RCC 7860 (cell line): ENCODE data around the gene PLCH2.

Experiments used
- DNase-seq: peaks from one replicate; pipeline ENCODE4 v3.0.0-alpha.2; 2015; ENCODE audit warnings: low spot score
- FAIRE-seq: peaks from 2 replicates; lab custom pipeline; 2012; peaks lifted over from hg19 to GRCh38; lab: Jason Lieb, UNC

PLCH2 gene

GRCh38 chr1:2526824-2527555, 50.9 kb downstream of the PLCH2 start:
- FAIRE-seq (no peak), DNase-seq (peak; percentile 13)

DNA sequence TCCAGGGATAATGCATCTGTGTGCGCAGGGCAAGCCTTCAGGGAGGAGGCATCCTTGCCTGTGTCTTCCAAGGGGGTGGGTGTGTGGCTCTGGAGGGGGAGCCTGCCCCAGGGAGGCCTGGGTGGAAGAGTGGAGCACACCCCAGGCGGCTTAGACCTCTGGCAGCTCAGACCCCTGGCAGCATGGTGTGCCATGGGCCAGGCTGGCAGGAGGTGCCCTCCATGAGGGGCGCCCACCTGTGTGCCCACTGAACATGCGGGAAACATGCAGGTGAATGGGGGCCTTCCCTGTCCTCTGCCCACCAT, 51.4 kb downstream of the PLCH2 start:
- FAIRE-seq = no peak
- DNase-seq = no peak

DNA sequence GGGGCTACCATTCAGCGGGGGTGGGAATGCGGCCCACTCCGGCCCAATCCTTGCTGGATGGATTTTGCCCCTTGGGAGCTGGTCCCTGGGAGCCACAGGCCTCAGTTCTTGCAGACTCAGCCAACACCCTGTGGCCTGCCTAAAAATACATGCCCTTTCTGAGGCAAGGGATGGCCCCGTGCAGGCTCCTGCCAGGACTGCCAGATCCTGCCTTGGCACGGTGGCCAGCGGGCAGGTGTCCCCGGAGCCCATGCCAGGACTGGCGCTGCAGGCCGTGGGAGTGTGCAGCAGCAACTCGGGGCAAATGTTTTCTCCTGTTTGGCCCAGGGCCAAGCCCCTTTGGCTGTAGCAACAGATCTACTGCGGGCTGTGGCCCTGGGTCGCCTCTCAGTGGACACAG, 51.9 kb downstream of the PLCH2 start:
- no peak for FAIRE-seq
- no peak for DNase-seq

GRCh38 chr1:2528611-2528965, 52.5 kb downstream of the PLCH2 start:
- FAIRE-seq (no peak), DNase-seq (no peak)

DNA sequence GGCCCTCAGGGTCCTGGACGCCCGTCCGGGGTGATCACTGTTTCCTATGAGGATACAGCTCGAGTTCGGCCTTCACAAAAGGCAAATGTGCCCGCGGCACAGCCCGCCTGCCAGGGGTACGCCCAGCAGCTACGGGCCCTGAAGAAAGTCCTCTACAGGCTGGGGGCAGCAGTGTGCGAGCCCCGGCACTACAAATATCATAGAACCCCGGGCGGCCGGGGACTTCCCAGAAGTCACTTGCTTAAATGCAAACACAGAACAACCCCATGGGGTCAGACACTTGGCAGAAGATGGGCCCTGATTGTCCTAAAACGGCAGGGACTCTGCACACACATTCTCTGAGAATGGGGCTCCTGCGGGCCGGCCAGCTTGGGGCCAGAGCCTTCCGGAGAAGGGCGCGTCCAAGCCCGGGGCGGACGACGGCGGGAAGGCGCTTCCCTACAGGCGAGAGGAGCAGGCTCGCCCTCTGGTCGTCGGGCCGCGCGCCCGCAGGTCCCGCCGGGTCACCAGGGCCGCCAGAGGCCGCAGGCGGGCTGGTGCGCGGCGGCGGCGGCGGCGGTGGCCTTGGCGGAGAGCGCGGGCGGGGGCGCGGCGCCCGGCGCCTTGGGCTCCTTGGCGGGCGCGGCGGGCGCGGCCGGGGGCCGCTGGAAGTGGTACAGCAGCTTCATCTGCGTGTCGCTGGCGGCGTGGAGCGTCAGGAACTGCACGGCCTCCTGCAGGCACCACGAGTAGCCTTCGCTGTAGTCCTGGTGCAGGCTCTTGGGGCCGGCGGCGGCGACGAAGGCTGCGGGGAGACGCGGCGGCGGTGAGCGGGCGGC, 53.1 kb downstream of the PLCH2 start:
- no peak for DNase-seq
- no peak for FAIRE-seq

- FAIRE-seq (no peak), DNase-seq (no peak)
Measured at GRCh38 chr1:2529784-2530512, 53.9 kb downstream of the PLCH2 start, which contains the start of gene HES5. Gene HES5, minus strand, starts transcription at chr1:2530263. Its CDS starts 99 bp downstream, at chr1:2530164.

GRCh38 chr1:2530513-2531361, 54.6 kb downstream of the PLCH2 start:
- DNase-seq (no peak), FAIRE-seq (no peak)

- FAIRE-seq = no peak
- DNase-seq = no peak
Measured at GRCh38 chr1:2532485-2533160, 56.5 kb downstream of the PLCH2 start.

GRCh38 chr1:2533365-2533764, 57.3 kb downstream of the PLCH2 start:
- no peak for FAIRE-seq

DNA sequence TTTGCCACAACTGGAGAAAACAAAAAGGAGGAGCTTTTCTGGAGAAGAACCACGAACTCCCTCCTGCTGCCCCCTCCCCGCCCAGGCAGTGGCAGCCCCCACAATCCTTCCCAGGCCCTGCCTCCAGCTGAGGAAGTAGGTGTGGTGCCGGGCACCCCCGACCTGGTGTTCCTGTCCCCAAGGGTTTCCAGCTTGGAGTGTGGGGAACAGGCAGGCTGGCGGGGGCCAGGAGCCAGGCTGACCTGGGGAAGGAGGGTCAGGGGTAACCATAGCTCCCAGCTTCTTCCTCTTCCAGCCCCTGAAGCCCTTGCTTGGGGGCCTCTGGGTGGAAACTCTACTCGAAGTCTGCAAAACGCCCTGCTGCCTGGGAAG, 58.2 kb downstream of the PLCH2 start:
- DNase-seq (no peak), FAIRE-seq (no peak)

More at GRCh38 chr1:2533365-2533764, 57.3 kb downstream of the PLCH2 start:
- no peak for DNase-seq

DNA sequence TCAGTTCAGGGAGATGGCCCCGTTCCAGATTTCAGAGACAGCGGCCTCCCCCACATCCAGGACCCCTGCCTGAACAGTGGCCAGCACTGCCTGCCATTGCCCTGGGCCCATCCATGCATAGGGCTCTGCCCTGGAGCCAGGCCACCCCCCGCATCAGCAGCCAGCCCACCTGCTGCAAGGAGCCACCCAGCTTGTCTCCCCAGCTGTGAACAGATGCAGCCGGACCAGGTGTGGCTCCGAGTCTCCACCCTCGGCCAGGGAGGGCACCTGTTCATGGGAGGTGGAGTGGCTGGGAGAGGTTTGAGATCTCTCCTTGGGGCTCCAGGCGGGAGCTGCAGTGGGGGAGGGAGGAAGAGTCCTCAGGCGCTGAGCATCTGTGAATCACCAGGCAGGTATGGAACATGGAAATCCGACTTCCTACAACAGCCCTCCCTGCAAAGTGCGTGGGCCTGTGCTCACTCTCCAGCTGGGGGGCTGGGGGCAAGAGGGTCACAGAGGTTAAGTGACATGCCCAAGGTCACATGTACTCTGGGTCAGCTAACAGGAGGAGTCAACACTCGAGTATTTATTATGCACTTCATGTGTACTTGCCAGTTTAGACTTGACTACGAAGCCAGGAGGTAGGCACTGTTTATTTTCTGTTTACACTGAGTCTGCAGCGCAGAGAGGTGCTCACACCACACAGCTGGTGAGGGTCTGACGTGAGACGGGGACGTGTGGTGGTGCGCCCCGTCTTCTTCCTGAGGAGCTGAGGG, 58.8 kb downstream of the PLCH2 start:
- DNase-seq (peak; percentile 24), FAIRE-seq (no peak)

DNA sequence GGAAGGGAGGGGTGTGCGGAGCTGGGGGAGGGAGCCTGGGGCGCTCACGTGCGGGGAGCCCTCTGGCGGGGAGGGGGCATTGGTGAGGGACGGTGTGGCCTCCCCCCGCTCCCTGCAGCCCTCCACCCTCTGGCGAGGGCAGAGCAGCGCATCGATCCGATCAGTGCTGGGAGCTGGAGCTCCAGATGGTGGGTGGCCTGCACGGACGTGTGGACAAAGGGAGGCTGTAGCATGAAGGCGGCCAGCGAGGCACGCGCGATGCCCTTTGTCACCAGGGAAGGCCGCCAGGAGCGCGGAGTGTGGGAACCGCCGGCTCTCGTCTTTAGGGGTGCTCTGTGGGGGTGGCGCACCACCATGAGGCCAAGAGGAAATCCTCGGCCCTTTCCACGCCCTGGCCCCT, 59.4 kb downstream of the PLCH2 start:
- DNase-seq (no peak), FAIRE-seq (no peak)

DNA sequence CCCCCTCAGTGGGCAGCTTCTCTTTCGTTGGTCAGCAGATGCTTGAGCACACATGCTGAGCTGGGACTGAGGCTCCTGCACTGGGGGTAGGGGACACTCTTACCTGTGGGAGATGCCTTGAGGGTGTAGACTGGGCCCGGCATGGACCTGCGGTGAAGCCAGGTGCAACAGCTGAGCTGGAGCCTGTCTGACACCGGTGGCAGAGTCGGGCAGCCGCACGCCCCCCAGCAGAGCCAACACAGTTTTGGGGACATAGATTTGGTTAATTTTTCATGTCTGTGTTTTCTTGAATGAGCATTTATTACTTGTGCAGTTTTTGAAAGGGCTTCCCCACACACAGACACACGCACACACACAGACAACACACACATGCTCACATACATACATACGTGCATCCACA, 59.9 kb downstream of the PLCH2 start:
- FAIRE-seq (no peak), DNase-seq (no peak)

DNA sequence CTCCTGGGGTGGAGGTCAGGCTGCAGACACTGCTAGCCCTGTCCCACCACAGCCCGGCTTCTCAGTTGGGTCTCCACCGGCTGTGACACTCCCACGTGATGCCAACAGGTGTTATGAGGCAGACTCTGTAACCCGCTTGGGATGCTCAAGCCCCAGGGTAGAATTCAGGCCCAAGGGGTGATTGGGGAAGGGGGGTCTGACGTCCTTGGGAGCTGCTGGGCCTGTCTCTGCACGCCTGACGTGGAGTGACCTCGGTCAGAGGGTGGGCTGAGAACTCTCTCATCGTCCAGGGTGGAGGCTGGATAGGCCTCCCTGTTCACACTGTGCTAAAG, 61.7 kb downstream of the PLCH2 start:
- DNase-seq = no peak
- FAIRE-seq = no peak

DNA sequence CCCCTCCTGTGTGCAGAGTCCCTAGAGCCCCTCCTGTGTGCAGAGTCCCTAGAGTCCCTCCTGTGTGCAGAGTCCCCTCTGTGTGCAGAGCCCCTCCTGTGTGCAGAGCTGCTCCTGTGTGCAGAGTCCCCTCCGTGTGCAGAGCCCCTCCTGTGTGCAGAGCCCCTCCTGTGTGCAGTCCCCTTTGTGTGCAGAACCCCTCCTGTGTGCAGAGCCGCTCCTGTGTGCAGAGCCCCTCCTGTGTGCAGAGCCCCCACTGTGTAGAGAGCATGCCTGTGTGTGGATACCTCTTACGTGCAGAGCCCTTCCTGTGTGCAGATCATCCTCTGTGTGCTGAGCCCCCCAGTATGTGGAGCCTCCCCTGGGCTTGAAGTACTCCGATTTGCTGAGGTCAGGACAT, 62.3 kb downstream of the PLCH2 start:
- DNase-seq = no peak
- FAIRE-seq = no peak

- no peak for FAIRE-seq
- no peak for DNase-seq
Measured at GRCh38 chr1:2538872-2539271, 62.8 kb downstream of the PLCH2 start.

DNA sequence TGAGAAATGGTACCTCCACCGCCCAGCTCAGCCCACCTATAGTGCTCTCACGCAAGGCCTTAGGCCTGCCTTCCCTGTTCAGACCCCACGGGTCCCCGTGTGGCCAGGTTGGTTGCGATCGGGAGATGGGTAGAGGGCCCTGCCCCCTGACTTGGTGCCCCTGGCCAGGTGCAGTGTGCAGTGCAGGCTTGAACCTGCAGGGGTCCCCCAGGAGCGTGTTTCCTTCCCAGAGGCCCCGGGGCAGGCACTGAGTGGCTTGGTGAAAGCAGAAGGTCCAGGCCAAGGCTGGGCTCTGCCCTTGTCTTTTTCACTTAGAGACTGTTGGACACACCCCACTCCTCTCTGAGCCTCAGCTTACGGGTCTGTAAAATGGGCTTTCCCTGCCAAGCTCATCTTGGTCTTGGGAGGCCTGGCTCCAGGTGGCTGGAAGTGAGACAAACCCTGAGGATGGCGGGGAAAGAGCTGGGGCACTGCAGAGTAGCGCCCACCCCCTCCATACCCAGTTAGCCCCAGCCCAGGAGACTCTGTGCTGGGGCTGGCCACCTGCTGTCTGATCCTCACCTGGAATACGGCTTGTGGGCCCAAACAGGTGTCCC, 63.3 kb downstream of the PLCH2 start:
- DNase-seq (no peak), FAIRE-seq (no peak)

DNA sequence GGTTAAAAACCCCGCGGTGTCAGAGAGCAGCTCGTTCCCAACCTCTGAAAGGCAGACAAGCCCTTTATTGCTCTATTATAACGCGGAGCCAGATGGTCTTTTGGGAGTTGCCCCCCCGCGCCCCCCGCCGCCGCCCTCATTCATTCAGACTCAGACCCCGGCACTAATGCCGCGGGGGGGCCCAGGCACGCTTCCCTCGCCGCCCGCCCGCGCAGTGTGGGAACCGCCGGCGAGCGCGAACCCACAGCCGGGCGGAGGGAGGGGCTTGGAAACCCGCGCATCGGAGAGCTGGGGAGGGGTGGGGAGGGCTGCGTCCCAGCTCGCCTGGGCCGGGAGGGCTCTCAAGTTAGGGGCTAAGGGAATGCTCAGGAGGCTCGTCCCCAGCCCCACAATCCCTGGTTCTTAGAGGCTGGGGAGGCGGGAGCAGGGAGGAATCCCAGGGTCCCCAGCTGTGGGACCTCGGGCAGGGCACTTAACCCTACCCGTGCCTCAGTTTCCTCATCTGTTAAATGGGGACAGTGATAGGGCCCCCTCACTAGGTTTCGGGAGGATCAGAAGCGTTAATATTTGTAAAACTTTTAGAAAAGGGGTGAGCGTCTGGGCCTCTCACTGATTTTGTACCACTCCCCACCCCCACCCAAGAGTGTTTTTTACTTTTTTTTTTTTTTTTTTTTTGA, 64.9 kb downstream of the PLCH2 start:
- DNase-seq (no peak), FAIRE-seq (no peak)
